ENCODE results near the gene SLC39A3.
A peak's percentile ranks its signal among the peaks of the same experiment; 100 is the strongest.

SLC39A3 gene

DNA sequence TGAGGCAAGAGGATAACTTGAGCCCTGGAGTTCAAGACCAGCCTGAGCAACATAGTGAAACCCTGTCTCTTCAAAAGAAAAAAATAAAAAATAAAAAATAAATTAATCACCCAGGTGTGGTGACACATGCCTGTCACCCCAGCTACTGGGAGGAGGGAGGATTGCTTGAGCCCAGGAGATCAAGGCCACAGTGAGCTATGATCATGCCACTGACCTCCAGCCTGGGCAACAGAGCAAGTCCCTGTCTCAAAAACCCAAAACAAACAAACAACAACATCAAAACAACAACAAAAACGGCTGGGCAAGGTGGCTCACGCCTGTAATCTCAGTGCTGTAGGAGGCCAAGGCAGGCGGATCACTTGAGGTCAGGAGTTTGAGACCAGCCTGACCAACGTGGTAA lies 4.3 kb upstream of the SLC39A3 start:
- no peak for DNase-seq

DNA sequence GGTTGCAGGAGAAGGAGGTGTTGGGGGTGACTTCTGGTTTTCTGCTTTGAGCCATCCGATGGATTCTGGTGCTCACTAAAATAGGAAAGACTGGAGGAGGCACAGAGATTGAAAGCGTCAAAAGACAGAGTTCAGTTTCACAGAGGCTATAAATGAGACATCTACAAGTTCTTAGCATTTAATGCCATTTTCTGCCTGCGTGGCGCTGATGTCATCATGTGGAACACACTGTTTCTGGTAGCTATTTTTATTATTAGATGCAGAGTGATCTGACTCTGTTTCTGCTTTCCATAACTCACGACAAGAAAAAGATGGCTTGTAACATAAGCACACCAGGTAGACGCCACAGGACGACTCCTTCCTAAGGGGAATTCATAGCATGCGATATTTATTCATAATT lies 3.3 kb upstream of the SLC39A3 start:
- DNase-seq, result no peak

DNA sequence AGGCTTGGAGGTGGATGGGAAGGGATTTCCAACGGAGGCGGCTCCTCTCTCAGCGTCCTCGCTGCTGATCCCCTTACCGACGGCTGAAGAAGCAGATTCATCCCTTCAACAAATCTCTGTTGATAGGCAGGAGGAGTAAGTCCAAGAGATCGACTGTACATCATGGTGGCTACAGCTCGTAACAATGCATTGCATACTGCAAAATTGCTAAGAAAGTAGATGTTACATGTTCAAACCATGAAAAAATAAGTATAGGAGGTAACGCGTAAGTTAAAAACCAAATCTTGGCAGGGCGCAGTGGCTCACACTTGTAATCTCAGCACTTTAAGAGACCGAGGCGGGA lies 468 bp upstream of the SLC39A3 start:
- no peak for DNase-seq

DNA sequence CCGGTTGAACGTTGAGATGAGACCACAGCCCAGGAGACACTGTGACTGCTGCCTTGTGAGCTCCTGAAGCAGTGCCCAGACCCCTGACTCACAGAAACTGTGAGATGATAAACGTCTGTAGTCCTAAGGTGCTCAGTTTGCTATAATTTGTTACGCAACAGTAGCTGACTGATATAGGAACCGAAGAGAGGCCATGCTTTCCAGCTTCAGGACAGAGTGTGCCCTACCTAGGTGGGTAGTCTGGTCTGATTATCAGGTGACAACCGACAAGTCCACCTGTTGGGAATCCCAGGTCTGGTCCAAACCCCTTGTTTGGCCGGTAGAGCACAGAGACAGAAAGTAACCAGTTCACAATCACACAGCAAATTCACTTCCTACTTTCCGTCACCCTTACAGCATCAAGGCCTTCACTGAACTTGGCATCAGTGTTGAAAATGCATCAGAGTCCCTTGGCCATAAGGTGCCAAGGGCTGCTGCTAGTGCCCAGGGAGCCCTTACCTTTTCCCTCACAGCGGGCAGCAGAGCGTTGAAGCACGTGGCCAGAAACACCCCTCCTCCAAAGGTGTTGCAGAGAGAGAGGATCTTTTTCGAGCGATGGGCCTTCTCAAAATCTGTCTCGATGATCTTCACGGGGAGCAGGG lies 3.1 kb downstream of the SLC39A3 start:
- no peak for DNase-seq

DNA sequence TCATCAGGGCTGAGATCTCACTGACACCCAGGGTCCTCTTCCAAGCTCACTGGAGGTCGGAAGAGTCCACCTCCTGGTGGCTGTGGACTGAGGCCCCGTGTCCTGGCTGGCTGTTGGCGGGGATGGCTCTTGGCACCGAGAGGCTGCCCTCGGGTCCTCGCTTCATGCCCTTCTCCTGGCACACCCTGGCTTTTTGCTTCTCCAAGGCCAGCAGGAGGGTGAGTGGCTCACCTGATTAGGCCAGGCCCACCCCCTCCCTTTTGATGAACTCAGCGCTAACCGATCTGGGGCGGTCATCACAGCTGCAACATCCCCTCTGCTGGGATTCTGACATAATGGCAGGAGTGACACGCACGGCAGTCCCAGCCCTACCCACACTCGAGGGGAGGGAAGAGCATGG lies 4.4 kb downstream of the SLC39A3 start:
- no peak for DNase-seq

DNA sequence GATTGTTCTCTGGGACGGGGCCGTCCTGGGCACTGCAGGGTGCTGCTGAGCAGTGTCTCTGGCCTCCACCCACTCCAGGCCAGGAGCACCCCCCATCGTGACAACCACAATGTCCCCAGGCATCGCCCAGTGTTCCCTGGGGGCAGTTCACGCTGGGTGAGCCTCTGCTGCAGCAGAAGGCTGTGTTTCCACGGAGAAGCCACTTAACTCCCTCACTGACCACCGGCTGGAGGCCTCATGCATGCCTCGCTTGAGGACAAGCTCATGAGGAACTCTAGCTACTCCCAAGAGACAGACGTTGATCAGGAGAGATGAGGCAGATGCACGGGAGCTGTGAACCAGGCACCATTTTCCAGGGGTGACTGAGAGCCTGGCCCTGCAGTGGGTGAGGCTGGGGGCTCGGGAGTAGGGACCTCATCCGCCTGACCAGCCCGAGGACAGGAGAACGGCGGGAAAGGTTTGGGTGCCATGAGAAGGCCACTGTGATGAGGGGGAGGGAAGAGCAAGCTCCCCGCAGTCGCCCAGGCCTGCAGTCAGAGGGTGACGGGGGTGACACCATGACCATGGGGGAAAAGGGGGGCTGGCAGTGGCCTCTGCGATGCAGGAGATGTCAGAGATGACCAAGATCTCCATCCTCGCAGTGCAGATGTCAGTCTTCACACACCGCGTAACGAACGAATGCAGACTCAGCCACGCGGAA lies 5.1 kb downstream of the SLC39A3 start:
- DNase-seq, result no peak

DNA sequence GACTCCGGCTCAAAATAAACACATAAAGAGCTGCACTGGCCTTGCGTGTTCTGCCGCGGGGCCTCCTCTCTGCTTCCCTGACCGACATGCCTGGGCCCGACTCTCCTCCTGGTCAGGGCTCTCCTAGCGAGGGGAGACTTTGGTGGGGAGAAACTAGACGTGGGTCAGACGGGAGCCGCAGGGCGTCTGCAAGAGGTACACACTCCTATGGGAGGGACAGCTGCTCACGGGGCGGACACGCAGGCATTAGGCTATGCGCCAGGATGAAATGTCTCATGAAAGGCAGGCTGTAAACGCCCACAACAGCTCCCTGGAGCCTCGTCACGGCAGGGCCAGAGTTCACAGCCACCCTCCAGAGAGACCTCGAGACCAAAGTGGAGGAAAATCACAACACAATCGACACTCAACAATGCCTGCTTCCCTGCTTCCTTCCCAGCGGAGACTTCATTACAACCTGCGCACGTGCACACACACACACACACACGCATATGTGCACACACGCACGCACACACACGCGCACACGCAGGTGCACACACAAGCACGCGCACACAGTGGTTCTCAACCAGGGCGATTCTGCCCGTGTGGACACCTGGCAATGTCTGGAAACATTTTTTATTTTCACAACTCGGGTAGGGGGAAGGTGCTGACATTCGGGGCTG lies 5.8 kb downstream of the SLC39A3 start:
- DNase-seq, result no peak

DNA sequence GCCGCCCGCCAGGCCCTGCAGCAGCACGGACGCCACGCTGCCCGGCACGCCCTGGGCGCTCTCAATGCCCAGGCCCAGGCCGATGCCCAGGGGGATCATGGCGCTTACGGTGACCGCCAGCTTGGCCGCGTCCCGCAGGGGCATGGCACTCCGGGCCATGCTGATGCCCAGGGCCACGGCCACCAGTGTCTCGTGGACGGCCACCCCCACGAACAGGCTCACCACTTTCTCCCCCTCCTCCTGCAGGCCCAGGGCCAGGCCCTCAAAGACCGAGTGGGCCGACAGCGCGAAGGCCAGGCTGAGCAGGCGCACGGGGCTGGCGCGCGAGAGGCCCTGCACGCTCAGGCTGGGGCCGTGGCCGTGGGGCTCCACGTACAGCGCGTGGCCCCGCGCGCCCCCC lies 6.9 kb downstream of the SLC39A3 start:
- no peak for DNase-seq

DNA sequence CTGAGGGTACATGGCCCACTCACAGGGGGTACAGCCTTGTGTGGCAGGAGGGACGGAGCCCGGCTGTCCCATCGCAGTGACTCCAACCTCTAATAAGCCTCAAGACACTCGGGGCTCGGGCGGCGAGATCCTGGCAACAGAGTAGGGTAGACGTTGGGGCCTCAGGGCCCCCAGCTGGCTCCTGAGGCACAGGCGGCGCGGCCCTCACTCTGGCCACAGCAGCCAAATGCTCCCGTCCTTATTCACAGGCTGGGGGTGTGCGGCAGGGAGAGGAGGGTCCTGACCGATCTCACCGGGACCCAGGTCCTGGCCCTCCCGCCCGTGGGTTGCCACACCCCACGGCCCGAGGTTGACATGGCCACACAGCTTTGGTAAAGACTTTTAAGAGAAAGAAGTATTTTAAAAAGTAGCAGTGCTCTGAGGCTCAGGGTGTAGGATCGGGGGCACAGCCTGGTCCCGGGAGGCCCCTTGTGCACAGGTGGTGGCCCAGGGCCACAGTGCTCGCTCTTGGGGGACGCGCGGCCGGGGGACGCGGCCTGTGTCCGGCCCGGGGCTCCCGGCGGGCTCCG lies 7.6 kb downstream of the SLC39A3 start:
- DNase-seq, result no peak

DNA sequence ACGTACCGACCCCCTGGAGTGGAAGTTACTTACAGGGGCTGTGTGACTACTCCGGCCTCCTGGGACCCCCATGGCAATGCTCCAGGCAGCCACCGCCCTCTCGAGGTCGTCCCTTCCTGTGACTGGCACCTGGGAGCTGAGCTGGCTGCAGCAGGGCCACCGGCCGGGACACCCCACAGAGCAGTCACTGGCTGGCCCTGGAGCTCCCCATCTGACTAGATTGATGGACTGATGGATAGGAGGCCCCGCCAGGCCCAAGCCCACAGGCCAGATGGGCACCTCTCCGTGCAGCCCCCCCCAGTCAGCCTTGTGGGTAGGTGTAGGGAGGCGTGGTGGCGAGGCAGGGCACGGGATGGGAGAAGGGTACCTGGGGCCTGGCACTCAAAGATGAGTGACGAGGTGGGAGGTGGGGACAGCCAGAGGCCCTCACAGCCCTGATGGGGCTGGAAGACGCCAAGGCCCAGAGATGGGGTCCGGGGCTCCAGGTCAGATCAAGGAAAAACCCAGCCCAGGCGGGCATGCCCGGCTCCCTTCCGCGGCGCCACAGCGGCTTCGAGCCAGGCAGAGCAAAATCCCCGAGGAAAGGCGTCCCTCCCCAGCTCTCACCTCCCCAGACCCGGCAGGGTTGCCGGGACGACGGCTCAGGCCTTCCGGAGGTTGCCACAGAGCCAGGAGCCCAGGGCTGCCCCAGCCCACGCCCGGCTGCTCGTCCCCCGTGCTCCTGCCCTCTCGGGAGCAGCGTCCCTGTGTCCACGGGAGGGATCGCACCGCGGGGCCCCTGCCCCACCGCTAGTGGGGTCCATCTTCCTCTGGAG lies 8.4 kb downstream of the SLC39A3 start:
- no peak for DNase-seq

DNA sequence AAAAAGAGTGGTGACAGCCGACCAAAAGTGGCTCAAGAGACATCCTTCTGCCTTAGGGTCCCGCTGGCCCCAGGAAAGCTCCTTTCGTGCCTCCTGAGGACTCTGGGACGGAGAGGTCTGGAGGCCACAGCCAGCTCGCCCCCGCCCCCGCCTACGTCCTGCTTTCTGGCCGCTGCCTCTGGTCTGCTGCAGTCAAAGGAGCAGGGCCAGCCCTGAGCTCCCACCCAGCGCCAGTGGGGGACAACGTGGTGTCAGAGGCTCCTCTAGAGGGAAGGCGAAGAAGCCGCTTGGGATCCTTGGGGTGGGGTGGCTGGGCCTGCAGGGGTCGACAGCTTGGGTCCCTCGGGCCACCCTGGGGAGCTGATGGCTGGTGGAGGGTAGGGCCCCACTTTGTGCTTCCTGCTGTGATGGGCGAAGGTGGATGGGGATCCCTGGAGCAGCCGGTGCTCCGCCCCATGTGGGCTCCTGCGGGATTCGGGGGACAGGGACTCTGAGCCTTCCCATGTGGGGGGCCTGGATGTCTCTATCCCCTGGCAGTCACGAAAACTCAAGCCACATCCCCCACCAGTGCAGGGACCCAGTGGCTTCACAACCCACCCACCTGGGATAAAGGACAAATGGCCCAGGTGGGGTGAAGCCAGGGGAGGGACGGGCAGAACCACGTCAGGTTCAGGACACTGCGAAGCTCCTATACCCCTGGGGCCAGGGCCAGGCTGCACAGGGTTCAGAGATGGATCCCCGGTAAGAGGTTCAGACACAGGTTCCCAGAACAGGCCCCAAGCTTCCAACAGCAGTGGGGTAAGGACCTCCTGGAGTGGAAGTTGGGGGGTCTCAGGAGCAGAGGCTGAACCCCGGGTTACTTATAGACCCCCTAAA lies 9.6 kb downstream of the SLC39A3 start:
- DNase-seq, result no peak

DNA sequence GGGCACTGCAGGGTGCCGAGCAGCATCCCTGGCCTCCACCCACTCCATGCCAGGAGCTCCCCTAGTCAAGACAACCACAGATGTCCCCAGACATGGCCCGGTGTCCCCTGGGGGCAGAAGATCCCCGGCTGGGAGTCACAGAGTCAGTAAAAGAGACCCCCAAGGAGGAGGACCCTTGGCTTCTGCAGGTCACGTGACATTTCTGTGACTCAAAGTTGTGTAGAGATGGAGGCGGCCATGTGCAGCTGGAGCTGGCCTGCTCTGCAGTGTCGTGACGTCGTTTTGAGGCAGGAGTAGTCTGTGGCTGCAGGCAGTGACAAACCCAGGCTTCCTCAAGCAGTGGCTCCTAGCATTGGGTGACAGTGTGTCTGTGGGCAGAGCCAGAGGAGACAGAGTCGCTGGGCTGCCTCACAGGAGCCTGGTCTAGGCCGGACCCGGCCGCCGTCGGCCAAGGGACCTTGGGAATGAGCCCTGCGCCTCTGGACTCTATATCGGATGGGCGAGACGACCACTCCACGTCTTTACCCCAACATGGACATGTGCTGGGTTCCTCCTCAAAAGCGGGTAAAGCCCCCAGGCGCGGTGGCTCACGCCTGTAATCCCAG lies 10.9 kb downstream of the SLC39A3 start:
- DNase-seq, result no peak

DNA sequence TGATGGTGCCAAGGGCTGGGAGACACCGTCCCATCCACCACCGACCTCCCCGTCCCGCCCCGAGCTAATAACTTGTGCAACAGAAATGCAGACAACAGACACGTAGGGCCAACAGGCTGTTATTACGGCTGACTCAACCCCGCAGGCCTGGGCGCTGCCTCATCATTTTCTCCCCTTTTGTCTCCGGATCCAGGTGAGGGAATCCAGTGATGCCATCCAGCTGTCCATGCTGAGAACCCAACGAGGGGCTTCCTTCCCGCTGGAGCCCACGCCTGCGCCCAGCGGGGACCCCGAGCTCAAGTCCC lies 12.2 kb downstream of the SLC39A3 start:
- no peak for DNase-seq

DNA sequence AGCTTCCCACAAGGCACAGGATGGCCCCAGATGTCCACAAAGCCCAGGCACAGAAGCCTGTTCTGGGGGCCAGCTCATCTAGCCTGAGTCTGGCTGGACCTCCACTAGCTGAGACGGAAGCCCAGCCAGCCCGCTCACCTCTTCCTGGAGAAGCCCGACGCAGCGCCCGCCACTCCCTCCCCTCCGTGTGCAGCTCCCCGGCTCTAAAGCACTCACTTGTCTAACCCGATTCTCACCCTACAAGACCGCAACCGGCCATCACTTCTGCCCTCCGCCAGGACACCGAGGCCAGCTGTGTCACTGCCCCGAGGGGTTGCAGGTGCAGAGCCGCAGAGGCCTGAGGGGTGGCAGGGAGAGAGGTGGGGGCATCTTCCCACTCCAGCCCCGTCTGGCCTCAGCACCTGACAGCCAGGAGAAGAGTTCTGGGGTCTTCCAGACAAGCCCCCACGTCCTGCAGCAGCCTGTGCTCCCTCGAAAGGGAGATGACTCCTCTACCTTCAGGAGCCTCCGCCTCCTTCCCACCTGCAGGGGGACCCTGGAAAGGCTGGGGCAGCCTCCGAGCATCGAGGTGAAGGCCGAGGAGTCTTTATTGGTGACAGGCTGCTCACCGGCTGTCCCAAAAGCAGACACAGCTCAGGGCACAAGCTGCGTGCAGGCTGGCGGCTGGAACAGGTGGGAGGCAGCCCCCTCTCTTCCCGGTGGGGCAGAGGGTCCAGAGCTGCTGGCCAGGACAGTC lies 12.7 kb downstream of the SLC39A3 start:
- DNase-seq, result no peak

DNA sequence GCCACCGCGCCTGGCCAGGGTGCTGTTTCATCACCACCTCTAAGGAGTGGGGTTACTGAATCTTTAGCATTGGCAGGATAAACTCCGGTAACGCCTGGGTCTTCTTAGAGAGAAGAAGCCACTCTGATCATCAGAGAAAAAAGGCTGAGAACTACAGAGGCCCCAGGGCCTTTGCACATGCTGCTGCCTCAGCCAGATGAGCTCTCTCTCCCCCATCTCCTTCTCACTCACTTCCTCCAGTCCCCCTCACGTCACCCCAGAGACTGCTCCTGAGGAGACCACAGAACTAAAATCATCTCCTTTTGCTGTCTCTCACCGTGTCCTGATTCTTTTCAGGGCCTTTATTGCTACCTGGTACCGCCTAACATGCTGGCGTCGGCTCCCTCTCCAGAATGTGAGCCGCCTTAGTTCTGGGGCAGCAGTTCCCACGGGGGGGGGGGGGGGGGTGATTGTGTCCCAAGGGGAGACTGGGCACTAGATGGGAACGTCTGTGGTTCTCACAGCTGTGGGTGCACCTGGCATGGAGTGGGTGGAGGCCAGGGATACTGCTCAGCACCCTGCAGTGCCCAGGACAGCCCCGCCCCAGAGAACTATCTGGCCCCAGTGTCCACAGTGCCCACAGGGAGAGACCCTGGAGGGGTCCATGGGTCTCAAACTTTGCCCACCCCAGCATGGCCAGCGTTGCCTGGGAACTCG lies 13.5 kb downstream of the SLC39A3 start:
- no peak for DNase-seq

DNA sequence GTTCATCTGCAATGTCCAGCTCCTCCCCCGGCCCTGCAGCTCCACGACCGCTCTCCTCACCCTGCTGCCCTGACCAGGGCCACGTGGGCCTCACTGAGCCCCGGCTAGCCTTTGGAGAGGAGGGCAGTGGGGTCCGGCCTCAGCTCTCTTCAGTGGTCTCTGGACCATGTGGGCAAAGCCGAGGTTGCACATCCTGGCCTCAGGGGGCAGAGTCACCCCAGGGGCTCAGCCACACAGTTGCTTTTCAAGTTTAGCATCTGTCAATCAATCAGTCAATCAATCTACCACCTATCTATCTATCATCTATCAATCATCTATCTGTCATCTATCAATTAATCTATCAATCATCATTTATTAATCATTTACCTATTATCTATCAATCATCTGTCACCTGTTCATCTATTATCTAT lies 15.7 kb downstream of the SLC39A3 start:
- DNase-seq, result no peak

DNA sequence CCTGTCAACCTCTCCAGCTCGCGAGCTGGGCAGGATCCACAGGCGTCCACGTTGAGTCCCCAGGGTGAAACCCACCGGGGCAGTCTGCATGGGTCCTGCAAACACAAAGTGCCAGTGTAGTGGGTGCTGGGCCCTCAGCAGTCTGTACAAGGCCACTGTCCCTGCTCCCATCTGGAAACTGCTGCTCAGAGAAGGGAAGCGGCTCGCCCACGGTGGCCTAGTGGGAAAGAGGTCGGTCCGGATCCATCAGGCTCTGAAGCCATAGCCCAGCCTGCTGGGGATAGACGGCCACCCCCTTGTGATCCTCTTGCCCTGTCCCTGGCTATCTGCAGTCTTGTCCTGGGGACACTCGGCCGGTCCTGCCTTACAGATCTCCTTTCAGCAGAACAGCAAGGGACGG lies 16.1 kb downstream of the SLC39A3 start:
- DNase-seq, result no peak

DNA sequence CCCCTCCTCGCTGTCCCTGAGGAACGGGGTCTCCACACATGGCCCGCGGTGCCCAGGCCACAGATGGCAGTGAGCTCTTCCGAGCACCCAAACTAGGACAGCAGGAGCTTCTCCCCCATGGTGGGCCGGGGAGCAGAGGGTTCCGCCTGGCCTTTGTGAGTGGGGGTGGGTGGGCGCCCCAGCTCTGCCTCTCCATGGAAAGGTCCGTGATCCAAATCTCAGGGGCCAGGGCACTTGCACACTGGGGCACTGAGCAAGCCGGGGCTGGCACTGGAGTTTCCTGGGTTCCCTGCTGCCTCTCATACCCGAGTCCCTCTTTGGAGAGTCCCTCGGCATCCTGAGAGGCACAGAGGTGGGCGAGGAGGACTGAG lies 16.5 kb downstream of the SLC39A3 start:
- no peak for DNase-seq

DNA sequence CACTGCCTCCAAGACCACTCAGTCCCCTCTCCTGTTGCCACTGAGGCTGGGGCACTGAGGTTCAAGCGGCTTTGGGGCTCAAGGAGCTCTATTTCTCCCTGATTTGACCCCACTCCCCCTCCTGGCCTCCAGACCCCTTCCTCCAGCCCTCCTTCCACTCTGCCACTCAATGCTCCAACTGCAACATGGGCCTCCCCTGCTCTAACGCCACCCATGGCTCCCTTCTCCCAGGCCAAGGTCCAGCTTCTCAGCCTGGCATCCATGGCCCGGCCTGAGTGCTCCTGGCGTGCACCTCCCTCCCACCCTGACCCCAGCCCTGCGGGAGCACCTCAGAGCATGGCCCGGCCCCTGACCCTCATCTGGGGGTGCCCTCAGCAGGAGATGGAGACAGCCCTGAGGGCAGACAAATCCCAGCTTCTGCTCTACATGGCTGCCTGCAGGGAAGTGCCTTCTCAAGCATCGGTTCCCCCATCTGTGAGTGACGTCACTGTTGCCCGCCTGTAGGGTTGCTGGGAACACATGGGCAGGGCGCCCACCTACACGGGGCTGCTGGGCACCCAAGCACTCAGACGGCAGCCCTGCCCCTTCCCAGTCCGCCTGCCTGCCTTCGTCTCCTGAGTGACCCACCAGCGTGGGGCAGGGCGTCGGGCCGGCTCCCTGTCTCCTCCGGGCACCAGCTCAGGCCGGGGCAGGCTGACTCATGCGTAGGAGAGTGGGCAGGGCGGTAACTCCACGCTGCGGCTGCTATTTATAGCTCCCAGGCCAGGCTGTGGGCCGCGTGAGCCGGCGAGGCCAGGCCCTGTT lies 17.1 kb downstream of the SLC39A3 start:
- peak; percentile 87 for DNase-seq
